Activated naive CD4-positive, alpha-beta T cell treated with anti-CD3 and anti-CD28 coated beads, Interleukin-2, amount 10 ng/mL, durations not matched to agents 7 days and 5 days (primary cell): ENCODE measurements around the gene PLCB4.
"Not testable (repeated sequence)": the region's sequence is repeated elsewhere in the genome, so short reads cannot be mapped to it uniquely, and the experiment has no call there.

Source experiments
- CTCF ChIA-PET: fragments of 350-600 bp; sonication (Branson Sonifier 250); formaldehyde crosslinking; loops from one replicate; lab custom pipeline; 2021; ENCODE audit warnings: antibody characterized with exemption; lab: Charles Lee
- DNase-seq: peaks from one replicate; pipeline ENCODE4 v3.0.0-alpha.2; 2020
- H3K27ac Mint-ChIP-seq: one replicate; pipeline ENCODE4 v1.8.0; 2021; ENCODE audit warnings: mild to moderate bottlenecking, moderate library complexity, mixed read lengths
- H3K27me3 Mint-ChIP-seq: one replicate; pipeline ENCODE4 v1.8.0; 2021; ENCODE audit warnings: mild to moderate bottlenecking, mixed read lengths
- H3K36me3 Mint-ChIP-seq: one replicate; pipeline ENCODE4 v1.8.0; 2021; ENCODE audit warnings: mixed read lengths
- H3K4me1 Mint-ChIP-seq: one replicate; pipeline ENCODE4 v1.8.0; 2021; ENCODE audit warnings: mixed read lengths
- H3K4me3 Mint-ChIP-seq: one replicate; pipeline ENCODE4 v1.8.0; 2021; ENCODE audit warnings: mild to moderate bottlenecking, moderate library complexity, mixed read lengths
- H3K9me3 Mint-ChIP-seq: one replicate; pipeline ENCODE4 v1.8.0; 2021; ENCODE audit warnings: mixed read lengths

The PLCB4 gene

GRCh38 chr20:9359561-9360308 lies 290.8 kb downstream of the PLCB4 start:
- no peak for DNase-seq
- H3K9me3 Mint-ChIP-seq, result no peaks in the 10 kb centered on the region
- H3K4me1 Mint-ChIP-seq, result no peaks in the 10 kb centered on the region
- CTCF ChIA-PET, result interaction anchor here (0.6 kb wide), 1 partner anchor 175 kb away, joined by 3 read pairs; no protein-coding TSS in a partner anchor
- no peak overlapping the region for H3K4me3 Mint-ChIP-seq
- H3K27ac Mint-ChIP-seq, result no peak overlapping the region
- no peaks in the 10 kb centered on the region for H3K27me3 Mint-ChIP-seq
- H3K36me3 Mint-ChIP-seq, result no peaks in the 10 kb centered on the region

GRCh38 chr20:9360431-9360830 lies 291.5 kb downstream of the PLCB4 start:
- CTCF ChIA-PET, result no interaction called here
- no peaks in the 10 kb centered on the region for H3K9me3 Mint-ChIP-seq
- no peaks in the 10 kb centered on the region for H3K4me1 Mint-ChIP-seq
- H3K27ac Mint-ChIP-seq, result no peak overlapping the region
- no peaks in the 10 kb centered on the region for H3K36me3 Mint-ChIP-seq
- H3K4me3 Mint-ChIP-seq, result no peak overlapping the region
- H3K27me3 Mint-ChIP-seq, result no peaks in the 10 kb centered on the region
- no peak for DNase-seq

GRCh38 chr20:9363673-9364072 lies 294.8 kb downstream of the PLCB4 start:
- H3K9me3 Mint-ChIP-seq, result no peaks in the 10 kb centered on the region
- no peaks in the 10 kb centered on the region for H3K36me3 Mint-ChIP-seq
- DNase-seq, result no peak
- H3K4me1 Mint-ChIP-seq, result no peaks in the 10 kb centered on the region
- no peak overlapping the region for H3K4me3 Mint-ChIP-seq
- no peak overlapping the region for H3K27ac Mint-ChIP-seq
- H3K27me3 Mint-ChIP-seq, result no peaks in the 10 kb centered on the region
- CTCF ChIA-PET, result no interaction called here

- H3K4me3 Mint-ChIP-seq, result no peak overlapping the region
- no peak for DNase-seq
- no peaks in the 10 kb centered on the region for H3K9me3 Mint-ChIP-seq
- CTCF ChIA-PET, result no interaction called here
- H3K36me3 Mint-ChIP-seq, result no peaks in the 10 kb centered on the region
- no peaks in the 10 kb centered on the region for H3K27me3 Mint-ChIP-seq
- no peak overlapping the region for H3K27ac Mint-ChIP-seq
- H3K4me1 Mint-ChIP-seq, result no peaks in the 10 kb centered on the region
These were observed 298.4 kb downstream of the PLCB4 start for GRCh38 chr20:9367328-9367727.

GRCh38 chr20:9367746-9368145 lies 298.9 kb downstream of the PLCB4 start:
- H3K4me1 Mint-ChIP-seq, result no peaks in the 10 kb centered on the region
- no peak overlapping the region for H3K27ac Mint-ChIP-seq
- no peaks in the 10 kb centered on the region for H3K36me3 Mint-ChIP-seq
- no peak overlapping the region for H3K4me3 Mint-ChIP-seq
- H3K27me3 Mint-ChIP-seq, result no peaks in the 10 kb centered on the region
- H3K9me3 Mint-ChIP-seq, result no peaks in the 10 kb centered on the region
- CTCF ChIA-PET, result no interaction called here
- DNase-seq, result no peak

- no peak for DNase-seq
- H3K36me3 Mint-ChIP-seq, result no peaks in the 10 kb centered on the region
- no peak overlapping the region for H3K4me3 Mint-ChIP-seq
- H3K9me3 Mint-ChIP-seq, result no peaks in the 10 kb centered on the region
- CTCF ChIA-PET, result no interaction called here
- H3K4me1 Mint-ChIP-seq, result no peaks in the 10 kb centered on the region
- no peak overlapping the region for H3K27ac Mint-ChIP-seq
- no peaks in the 10 kb centered on the region for H3K27me3 Mint-ChIP-seq
These were observed 300.0 kb downstream of the PLCB4 start for GRCh38 chr20:9368893-9369292.

GRCh38 chr20:9369557-9369956 lies 300.7 kb downstream of the PLCB4 start:
- Mint-ChIP-seq H3K9me3 (no peaks in the 10 kb centered on the region), H3K27me3 (no peaks in the 10 kb centered on the region), H3K4me1 (no peaks in the 10 kb centered on the region), H3K27ac (no peak overlapping the region), H3K4me3 (no peak overlapping the region), H3K36me3 (no peaks in the 10 kb centered on the region)
- DNase-seq, result no peak
- CTCF ChIA-PET, result no interaction called here

GRCh38 chr20:9374072-9374471 lies 305.2 kb downstream of the PLCB4 start:
- CTCF ChIA-PET, result no interaction called here
- Mint-ChIP-seq H3K4me1 (no peaks in the 10 kb centered on the region), H3K27ac (no peak overlapping the region), H3K36me3 (no peaks in the 10 kb centered on the region), H3K4me3 (no peak overlapping the region), H3K9me3 (no peaks in the 10 kb centered on the region), H3K27me3 (no peaks in the 10 kb centered on the region)
- no peak for DNase-seq

GRCh38 chr20:9374480-9374879 lies 305.6 kb downstream of the PLCB4 start:
- DNase-seq, result no peak
- Mint-ChIP-seq H3K27me3 (no peaks in the 10 kb centered on the region), H3K27ac (no peak overlapping the region), H3K9me3 (no peaks in the 10 kb centered on the region), H3K4me3 (no peak overlapping the region), H3K4me1 (no peaks in the 10 kb centered on the region), H3K36me3 (no peaks in the 10 kb centered on the region)
- CTCF ChIA-PET, result no interaction called here

GRCh38 chr20:9375221-9375681 lies 306.4 kb downstream of the PLCB4 start:
- Mint-ChIP-seq H3K9me3 (no peaks in the 10 kb centered on the region), H3K27ac (no peak overlapping the region), H3K27me3 (no peaks in the 10 kb centered on the region), H3K4me1 (no peaks in the 10 kb centered on the region), H3K36me3 (no peaks in the 10 kb centered on the region), H3K4me3 (no peak overlapping the region)
- CTCF ChIA-PET, result no interaction called here
- DNase-seq, result no peak

GRCh38 chr20:9377007-9377406 lies 308.1 kb downstream of the PLCB4 start:
- Mint-ChIP-seq H3K36me3 (no peaks in the 10 kb centered on the region), H3K27ac (no peak overlapping the region), H3K27me3 (no peaks in the 10 kb centered on the region), H3K4me3 (no peak overlapping the region), H3K9me3 (no peaks in the 10 kb centered on the region), H3K4me1 (no peaks in the 10 kb centered on the region)
- no peak for DNase-seq
- CTCF ChIA-PET, result no interaction called here

- H3K36me3 Mint-ChIP-seq, CTCF ChIA-PET, H3K27me3 Mint-ChIP-seq, H3K4me1 Mint-ChIP-seq, H3K9me3 Mint-ChIP-seq, H3K27ac Mint-ChIP-seq, DNase-seq, H3K4me3 Mint-ChIP-seq: not testable (repeated sequence)
These were observed 316.7 kb downstream of the PLCB4 start for GRCh38 chr20:9385345-9386310.

- Mint-ChIP-seq H3K4me1 (no peaks in the 10 kb centered on the region), H3K27ac (no peak overlapping the region)
- CTCF ChIA-PET, result no interaction called here
These were observed 319.4 kb downstream of the PLCB4 start for GRCh38 chr20:9388160-9388812.

GRCh38 chr20:9388813-9389161 lies 319.9 kb downstream of the PLCB4 start:
- Mint-ChIP-seq H3K27ac (no peak overlapping the region), H3K36me3 (no peaks in the 10 kb centered on the region), H3K4me1 (no peaks in the 10 kb centered on the region), H3K27me3 (no peaks in the 10 kb centered on the region), H3K4me3 (no peak overlapping the region), H3K9me3 (peaks cover 7% of the 10 kb centered on the region)
- CTCF ChIA-PET, result no interaction called here
- DNase-seq, result no peak

More at GRCh38 chr20:9388160-9388812, 319.4 kb downstream of the PLCB4 start:
- H3K27me3 Mint-ChIP-seq, result no peaks in the 10 kb centered on the region
- no peaks in the 10 kb centered on the region for H3K36me3 Mint-ChIP-seq
- no peak overlapping the region for H3K4me3 Mint-ChIP-seq
- no peak for DNase-seq
- H3K9me3 Mint-ChIP-seq, result peaks cover 7% of the 10 kb centered on the region
